NCI-H2196 treated with DMSO at 0.1 percent for 48 hours (cell line): ENCODE data around the gene MTMR1.

Experiments
- DNase-seq: peaks from one replicate; lab custom pipeline; 2025; ENCODE audit not compliant: unreplicated experiment; lab: John Stamatoyannopoulos, UW

The MTMR1 gene

GRCh38 chrX:150696331-150696730 lies 3.1 kb downstream of the MTMR1 start:
- no peak for DNase-seq

GRCh38 chrX:150696866-150697265 lies 3.7 kb downstream of the MTMR1 start:
- DNase-seq = no peak

- DNase-seq = no peak
Observed at GRCh38 chrX:150697641-150698040, 4.4 kb downstream of the MTMR1 start.

GRCh38 chrX:150698981-150699380 lies 5.8 kb downstream of the MTMR1 start:
- no peak for DNase-seq

GRCh38 chrX:150700107-150700506 lies 6.9 kb downstream of the MTMR1 start:
- no peak for DNase-seq

GRCh38 chrX:150701377-150701776 lies 8.2 kb downstream of the MTMR1 start:
- DNase-seq = no peak

- no peak for DNase-seq
Observed at GRCh38 chrX:150702966-150703694, 9.9 kb downstream of the MTMR1 start.

GRCh38 chrX:150703695-150703974 lies 10.4 kb downstream of the MTMR1 start:
- no peak for DNase-seq

- no peak for DNase-seq
Observed at GRCh38 chrX:150704030-150704613, 10.9 kb downstream of the MTMR1 start.

- no peak for DNase-seq
Observed at GRCh38 chrX:150712619-150713018, 19.4 kb downstream of the MTMR1 start.

- DNase-seq = no peak
Observed at GRCh38 chrX:150715184-150715583, 22.0 kb downstream of the MTMR1 start.

- DNase-seq = no peak
Observed at GRCh38 chrX:150719621-150720020, 26.4 kb downstream of the MTMR1 start.

GRCh38 chrX:150729956-150730355 lies 36.8 kb downstream of the MTMR1 start:
- DNase-seq = no peak

- no peak for DNase-seq
Observed at GRCh38 chrX:150730719-150731118, 37.5 kb downstream of the MTMR1 start.

- DNase-seq = no peak
Observed at GRCh38 chrX:150731795-150732194, 38.6 kb downstream of the MTMR1 start.

GRCh38 chrX:150736475-150736874 lies 43.3 kb downstream of the MTMR1 start:
- DNase-seq = no peak

GRCh38 chrX:150752124-150752523 lies 58.9 kb downstream of the MTMR1 start:
- DNase-seq = no peak

- no peak for DNase-seq
Observed at GRCh38 chrX:150753357-150753756, 60.2 kb downstream of the MTMR1 start.

GRCh38 chrX:150753968-150754367 lies 60.8 kb downstream of the MTMR1 start:
- DNase-seq = no peak

- DNase-seq = no peak
Observed at GRCh38 chrX:150757371-150757770, 64.2 kb downstream of the MTMR1 start.

GRCh38 chrX:150759568-150760416 lies 66.6 kb downstream of the MTMR1 start:
- no peak for DNase-seq

GRCh38 chrX:150761176-150761818 lies 68.1 kb downstream of the MTMR1 start:
- no peak for DNase-seq
